B cell (primary cell): ENCODE data around the gene TSSC4.

Experiments used
- CTCF ChIP-seq: fragments of 200-600 bp; IDR thresholded peaks from one replicate; pipeline ENCODE4 v1.8.0; 2022; ENCODE audit warnings: antibody characterized with exemption, mild to moderate bottlenecking
- EZH2 ChIP-seq: IDR thresholded peaks from 2 replicates; pipeline ENCODE4 v1.6.1; 2012; ENCODE audit warnings: borderline replicate concordance, low read depth, mild to moderate bottlenecking, moderate library complexity, low read length; ENCODE audit not compliant: insufficient read depth, poor library complexity, severe bottlenecking

GRCh38 chr11:2409611-2410468, 9.3 kb downstream of the TSSC4 start:
- TF ChIP-seq CTCF, result no peak
- TF ChIP-seq EZH2, result no peak
